GM21717 (cell line): ENCODE data around the gene P4HB.

Experiments
- ATAC-seq: cut with Tn5 transposase; IDR thresholded peaks from one replicate; pipeline ENCODE4 v1.9.1; 2021; ENCODE audit warnings: mild to moderate bottlenecking, moderate library complexity; ENCODE audit not compliant: unreplicated experiment

Gene P4HB

DNA sequence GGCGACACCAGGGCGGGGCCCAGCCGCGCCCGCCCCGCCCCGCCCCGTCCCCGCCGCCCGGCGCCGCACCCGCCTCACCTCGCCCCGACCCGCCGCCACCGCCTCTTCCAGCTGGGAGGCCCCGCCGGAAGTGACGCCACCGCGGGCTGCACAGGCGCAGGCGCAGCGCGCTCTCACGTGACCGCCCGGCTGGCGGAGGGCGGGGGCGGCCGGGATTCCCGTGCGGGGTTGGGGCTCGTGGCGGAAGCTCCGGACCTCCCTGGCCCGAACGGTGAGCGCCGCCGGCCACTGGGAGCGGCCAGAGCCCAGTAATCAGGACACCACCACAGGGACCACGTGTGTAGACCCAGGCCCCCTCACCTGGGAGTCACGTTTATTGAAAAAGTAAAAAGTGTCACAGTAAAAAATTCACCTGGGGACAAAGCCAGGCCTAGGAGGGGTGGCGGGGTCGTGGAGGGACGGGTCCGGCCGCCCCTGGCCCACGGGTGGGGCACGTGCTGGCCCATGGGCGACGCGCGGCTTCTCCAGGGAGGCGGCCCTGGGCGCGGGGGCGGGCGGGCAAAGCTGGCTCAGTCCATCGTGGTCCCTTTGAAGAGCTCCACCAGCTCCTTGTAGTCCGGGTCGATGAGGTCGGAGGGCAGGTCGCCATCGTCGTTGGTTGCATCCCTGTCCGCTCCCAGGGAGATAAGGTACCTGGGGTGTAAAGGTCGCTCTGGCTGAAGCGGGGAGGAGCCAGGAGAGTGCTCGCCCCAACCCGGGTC, 27.0 kb downstream of the P4HB start, which contains the start of gene MCRIP1:
Gene MCRIP1 (minus strand): TSS at position 132 of the 761 bp plus-strand sequence. CDS start 8,785 bp downstream, outside the sequence.
- ATAC-seq = peak; percentile 50

DNA sequence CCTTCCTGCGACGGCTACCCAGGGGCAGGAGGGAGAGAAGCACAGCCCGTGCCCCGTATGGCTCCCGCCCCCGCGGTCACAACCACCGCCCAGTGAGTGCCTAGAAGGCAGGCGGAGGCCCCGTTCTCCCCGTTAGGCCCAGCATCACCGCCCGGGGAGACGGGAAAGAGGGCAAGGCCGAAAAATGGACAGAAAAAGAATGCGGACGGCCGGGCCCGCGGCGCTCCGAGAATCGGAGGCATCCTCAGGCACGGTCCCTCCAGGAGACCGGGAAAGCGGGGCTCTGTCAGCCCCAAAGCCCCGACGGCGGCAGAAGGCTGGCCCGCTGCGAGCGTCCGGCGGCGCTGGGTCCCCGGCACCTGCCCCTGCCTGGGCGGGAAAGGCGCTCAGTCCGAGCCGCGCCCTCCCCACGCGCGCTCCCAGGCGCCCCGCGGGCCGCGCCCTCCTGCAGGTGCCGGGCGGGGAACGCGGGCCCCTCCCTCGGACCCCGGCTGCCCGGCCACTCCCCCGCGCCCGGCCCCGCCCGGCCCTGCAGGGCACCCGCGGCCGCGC, 27.7 kb downstream of the P4HB start:
- peak; percentile 53 for ATAC-seq

DNA sequence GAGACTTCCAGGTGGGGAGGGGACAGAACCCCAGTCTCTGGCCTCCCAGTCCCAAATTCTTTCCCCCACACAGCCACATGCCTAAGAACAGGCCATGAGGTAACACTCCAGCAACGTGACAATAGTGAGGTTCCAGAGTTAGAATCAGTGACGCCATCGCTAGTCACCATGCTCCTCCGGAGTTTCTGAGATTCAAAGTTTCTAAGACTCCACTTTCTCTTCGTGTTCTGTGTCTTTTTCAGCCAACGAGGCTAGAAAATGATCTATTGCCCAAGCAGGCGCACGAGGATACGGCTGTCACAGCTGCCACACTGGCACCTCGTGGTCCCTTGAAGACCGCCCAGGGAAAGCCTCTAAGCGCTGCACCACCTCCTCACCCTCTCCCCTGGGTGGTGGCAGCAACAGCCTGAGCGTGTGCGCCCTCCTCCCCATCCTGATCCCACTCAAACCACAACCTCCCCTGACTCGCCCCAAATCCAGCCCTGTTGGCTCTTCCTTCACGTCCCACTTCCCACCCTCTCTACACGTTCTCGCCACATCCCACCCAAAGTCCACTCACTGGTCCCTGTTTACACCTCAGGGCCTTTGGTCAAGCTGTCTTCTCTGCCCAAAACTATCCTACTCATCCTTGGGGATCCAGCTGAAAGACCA, 28.3 kb downstream of the P4HB start:
- peak; percentile 7 for ATAC-seq

DNA sequence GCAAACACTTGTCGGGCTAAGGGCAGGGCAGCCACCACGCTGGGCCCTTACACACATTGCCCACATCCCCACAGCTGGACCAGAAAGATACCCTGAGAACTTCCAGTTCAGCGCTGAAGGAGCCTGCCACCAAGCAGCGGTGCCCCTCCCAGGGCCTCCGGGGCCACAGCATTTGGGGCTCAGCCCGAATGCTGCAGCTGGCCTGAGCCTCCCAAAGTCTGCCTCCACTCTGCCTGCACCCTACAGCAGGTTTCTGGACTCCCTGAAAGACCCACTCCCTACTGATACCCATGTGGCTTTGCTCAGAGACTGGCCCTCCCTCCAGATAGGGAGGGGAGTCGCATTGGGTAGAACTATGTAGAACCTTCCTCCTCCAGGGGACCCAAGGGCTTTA, 28.8 kb downstream of the P4HB start:
- ATAC-seq = no peak

DNA sequence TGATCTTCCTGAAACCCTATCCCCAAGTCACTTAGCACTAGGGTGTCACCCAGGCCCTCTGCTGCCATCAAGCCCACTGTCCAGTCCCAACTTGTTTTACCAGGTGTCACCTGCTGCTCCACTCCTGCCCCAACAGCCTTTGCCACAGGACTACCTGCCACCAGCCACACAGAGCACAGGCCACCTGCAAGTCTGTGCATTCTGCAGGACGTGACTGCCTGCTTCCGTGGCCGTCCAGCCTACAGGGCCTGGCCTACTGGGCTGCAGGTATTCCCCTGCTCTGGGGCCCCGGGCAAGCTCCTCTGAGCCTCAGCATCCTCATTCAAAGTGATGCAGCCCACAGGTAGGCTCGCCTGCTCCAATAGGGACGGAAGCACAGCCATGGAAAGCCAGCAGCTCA, 30.5 kb downstream of the P4HB start:
- ATAC-seq = no peak

DNA sequence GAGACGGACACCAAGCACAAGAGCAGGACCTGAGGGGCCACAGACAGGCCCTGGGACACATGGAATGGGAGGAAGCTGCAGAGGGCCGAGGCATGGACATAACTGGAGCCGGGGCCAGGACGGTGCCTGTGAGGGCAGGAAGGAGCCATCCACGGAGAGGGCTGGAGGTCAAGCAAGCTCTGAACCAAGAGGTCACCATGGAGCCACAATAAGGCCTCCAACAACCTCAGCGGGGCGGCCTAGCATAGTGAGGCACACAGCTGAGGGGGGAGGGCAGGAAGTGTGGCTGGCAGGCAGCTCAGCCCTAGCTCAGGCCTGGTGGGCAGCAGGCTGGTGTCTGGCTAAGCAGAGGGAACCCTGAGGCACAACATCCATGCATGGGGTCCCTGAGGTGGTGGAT, 31.7 kb downstream of the P4HB start:
- ATAC-seq = no peak

DNA sequence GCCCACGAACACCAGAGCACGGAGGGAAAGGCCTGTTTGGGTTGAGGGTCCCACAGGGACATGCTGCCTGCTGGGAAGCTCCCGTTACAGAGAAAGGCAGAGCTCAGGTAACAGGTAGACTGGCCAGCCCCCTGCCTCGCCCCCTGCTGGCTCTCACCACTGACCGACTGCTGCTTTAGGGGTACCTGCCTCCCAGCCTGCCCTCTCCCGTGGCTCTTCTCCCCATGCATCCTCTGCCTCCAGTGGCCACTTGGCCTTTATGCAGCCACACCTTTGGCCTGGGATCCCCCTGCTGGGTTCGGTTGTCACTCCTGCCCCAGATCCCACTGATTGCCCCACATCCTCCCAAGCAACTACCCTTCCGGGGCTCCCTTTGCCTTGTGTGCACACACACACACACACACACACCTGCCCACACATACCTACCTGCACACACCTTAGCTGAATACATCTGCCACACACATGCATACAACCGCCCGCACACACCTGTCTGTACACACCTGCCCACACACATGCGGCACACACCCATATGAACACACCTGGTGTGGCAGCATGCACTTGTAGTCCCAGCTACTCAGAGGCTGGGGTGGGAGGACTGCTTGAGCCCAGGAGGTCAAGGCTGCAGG, 34.4 kb downstream of the P4HB start:
- ATAC-seq = no peak

DNA sequence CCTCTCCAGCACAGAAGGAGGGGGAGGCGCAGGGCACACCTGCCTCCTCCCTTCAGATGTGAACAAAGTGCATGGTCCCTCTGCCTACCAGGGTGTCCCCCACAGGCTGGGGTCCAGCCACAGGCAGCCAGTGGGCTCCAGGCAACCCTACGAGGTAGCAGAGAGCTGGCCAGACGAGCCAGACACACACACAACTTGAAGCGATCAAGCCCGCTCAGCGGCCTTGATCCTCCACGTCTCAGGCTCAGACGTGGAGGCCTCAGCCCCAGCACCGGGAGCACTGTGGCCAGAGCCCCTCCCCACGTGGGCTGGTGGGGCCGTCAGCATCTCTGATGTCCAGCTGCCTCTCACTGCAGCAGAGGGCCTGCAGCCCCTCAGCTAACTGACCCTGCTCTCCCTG, 35.7 kb downstream of the P4HB start:
- no peak for ATAC-seq

DNA sequence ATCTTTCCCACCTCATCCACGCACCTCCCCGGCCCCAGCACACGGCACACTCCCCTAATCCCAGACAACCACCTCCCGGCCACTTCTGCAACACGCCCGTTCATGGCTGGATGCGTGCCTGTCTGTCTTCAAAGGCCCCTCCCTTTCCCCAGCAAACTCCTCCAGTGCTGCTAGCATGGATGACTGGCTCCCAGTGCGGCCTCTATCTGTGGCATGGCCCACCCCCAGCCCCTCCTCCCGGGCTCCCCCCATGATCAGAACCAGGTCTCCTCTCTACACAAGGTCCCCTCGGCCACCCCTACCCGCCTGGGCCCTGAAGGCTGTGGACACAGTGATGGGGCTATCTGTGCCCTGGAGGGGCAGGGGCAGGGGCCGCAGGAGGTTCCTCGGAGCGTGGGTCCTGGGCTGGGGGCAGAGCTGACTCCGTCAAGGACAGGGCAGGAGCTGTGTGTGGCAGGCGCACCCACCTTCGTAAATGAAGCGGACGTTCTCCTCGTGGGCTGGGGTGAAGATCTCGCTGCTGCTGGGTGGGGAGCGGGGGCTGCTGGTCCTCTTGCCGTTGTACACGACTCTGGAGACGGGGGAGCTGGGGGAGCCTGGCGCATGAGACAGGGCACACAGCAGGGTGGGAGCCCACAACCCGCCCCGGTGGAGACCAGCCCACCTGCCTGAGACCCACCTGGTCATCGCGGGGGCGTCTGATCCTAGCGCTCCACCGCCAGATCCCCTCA, 36.4 kb downstream of the P4HB start:
- no peak for ATAC-seq

DNA sequence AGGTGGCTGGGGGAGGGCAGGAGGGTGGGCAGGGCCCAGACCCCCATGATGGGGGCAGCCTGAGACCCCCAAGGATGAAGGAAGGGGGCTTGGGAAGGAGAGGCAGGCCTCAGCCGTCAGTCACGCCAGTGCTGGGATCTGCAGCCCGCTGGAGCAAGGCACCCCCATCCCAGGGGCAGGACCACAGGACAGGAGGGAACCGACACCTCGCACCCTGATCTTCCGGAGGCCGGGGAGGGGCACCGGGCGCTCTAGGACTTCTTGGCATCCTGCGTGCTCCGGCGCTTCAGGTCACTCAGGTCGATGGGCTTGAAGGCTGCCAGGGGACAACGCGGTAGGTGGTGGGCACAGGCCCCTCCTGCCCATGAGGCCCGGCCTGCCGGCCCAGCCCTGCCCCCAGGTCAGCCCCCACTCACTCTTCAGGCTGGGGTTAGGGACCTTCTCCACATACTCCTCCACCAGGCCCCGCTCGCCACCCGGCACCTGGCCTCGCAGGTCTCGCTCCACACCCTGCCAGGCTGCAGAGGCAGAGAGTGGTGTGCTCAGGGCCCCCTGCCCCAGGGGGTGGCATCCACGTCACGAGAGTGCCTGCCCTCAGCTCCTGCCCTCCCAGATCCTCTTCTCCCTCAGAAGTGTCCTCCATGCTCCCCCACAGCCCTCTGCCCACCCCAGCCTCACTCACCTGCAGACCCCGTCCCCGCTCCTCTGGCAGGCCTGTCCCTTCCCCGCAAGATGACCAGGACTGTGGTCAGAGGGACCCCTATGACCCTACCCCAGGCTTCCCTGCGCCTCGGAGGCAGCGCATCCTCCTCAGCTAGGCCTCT, 37.1 kb downstream of the P4HB start:
- no peak for ATAC-seq

DNA sequence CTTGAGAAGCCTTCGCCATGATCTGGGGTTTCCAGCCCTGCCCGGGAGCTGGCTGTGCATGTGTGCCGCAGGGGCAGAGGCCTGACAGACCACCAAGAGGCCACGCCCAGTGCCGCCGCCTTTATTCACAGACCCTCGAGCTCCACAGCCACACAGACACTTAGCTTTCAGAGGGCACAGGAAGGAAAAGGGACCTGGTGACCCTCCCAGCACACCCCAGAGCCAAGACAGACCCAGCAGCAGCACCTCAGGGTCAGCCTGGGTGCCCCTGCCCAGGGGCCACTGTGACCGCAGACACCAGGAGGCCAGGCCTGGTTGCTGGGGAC, 38.1 kb downstream of the P4HB start:
- ATAC-seq = no peak

DNA sequence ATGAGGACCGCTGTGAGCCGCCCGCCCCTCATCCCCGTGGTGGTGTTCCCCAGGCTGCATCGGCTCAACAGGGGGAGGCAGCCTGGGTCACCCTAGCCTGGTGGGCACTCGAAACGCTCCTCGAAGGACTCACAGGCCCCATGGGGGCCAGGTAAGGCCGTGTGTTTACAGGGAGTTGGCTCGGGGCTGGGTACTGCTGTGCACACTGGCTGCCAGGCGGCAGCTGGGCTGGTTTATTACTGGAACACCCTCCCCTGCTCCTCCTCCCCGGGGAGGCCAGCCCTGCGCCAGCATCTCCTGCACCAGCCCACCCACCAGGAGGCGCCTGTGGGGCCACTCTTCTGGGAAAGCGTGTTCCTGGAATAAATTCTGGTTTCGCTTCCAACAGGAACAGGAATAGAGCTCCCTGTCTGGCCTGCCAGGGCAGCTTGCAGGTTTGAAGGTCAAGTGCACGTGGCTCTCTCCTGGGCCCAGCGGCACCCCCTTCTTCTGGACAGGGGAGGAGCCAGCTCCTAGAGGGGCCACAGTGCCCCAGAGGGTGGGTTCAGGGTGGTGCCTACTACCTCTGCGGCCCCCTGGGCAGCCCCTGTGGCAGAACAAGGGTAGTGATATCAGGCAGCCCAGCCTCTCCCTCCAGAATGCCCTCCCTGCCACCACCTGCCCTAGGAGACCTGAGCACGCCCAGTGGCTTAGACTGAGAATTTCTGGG, 38.6 kb downstream of the P4HB start:
- ATAC-seq = no peak

DNA sequence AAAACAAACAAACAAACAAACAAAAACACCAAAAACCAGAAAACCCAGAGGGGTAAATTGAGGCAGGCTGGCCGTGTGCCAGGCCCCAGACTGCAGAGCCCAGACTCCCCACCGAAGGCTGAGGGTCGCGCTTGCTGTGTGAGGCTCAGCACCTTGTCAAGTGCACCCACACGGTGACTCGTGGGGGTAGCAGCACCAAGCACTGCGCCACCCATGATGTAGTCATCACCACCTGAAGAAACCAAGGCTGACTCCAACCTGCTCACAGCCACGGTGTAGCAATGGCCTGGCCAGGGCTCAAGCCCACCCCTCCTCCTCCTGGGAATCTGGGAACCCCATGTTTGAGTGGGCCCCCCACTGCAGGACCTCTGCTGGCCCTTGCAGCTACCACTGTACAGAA, 39.2 kb downstream of the P4HB start:
- ATAC-seq = no peak

DNA sequence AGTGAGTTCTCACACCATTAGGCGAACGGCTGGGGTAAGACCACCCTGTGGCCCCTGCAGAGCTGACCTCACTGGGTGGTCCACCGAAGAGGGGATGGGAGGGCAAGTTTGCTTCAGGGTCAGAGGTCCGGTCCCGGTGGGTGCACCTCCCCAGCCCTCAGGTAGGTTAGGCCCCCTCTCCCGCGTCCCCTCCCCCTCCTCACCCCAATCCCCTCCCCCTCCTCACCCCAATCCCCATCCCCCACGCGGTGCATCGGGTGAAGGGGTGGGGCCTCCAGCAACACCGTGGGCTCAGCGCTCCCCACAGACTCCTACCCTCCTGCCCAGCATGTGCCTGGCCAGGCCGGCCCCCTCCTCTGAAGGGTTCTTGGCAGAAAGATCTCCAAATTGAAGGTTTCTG, 40.6 kb downstream of the P4HB start:
- no peak for ATAC-seq

DNA sequence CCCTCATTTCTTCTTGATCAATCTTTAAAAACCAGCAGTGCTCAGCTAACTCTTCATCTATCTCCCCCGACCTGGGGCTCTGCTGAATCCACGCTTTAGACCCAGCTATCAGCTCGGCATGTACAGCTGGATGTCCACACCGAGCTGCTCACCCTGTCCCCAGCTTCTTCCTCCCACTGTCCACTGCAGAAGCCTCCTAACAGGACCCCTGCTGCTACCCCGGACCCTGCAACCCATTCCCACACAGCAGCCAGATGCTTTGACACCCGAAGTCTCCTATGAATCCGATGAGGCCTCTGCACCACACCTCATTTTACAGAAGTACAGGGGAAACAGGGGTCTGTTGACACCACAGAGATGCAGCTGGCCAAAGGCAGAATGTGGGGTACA, 42.6 kb downstream of the P4HB start:
- no peak for ATAC-seq

DNA sequence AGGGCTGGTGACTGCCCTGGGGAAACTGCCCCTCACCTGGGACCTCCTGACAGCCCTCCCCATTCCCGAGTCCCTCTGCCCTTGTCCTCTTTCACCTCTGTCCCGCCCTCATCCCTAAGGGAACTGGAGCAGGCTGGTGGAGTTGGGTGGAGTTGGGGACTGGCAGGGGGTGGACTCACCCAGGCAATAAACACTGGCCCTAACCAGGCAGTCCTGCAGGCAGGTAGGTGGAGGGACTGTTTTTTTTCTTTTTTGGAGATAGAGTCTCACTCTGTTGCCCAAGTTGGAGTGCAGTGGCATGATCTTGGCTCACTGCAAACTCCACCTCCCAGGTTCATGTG, 44.7 kb downstream of the P4HB start:
- ATAC-seq = no peak

DNA sequence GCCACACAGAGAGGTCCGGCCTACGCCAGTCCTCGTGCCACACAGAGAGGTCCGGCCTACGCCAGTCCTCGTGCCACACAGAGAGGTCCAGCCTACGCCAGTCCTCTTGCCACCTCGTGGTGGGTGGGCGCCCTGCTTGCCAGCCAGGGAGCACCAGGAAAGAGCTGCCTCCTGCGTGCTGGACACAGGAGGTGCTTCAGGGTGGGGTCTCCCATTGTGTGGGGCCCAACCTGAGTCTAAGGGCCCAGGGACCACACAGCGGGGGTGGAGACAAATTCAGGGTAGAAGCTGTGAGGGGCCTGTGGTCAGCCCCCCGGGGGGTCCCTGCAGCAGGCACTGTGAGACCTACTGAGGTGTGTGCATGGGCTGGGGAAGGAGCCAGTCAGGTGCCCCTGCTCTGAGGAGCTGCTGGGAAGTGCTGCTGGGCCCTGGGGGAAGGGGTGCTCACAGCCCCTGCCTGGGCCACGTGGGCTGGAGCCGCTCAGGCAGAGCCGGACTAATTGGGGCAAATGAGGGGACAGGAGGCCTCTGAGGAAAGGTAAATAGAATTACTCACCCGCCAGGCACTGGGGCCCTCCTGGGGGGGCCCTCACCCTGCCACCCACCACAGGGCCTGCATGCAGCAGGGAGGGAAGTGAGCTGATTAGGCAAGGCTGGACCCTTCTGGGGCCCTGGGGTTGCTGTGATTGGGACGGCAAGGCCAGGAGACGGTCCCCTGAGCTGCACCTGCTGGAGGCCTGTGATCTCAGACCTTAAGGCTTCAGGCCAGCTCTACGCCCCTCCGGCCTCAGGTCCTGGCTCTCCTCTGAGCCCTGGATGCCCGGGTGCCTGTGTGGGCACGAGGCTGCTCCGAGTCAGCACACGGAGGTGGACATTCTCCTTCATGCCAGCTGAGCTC, 45.3 kb downstream of the P4HB start:
- no peak for ATAC-seq

DNA sequence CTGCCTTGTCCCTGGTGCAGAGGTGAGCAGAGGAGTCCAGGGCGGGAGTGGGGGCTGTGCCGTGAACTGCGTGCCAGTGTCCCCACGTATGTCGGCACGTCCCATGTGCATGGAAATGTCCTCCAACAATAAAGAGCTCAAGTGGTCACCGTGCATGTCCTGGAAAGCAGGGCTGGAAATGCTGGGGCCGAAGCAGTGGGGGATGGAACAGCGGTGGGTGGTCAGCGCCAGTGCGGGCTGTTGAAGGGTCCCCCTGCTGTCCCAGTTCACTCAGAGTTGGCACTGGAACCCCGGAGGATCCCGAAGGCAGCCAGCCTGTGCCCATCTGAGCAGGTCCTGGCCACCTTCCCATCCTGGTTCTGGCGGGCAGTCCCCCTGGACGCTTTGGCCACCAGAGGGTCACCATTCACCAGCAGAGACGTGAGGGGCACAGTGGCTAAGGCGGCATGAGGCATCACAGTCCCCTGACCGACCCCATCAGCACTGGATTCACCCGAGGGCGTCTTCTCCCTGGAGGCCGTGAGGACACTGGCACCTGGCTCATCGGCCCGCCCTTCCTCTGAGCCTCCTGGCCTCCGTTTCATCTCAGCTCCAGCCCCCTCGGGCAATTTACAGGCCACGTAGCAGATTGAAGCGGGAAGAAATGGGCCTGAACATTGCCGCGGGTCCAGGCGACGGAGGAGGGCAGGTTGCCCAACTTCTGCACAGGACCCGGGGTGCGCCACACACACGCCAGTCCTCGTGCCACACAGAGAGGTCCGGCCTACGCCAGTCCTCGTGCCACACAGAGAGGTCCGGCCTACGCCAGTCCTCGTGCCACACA, 46.3 kb downstream of the P4HB start:
- ATAC-seq = no peak
